GM19351 (cell line): Measurements from ENCODE around the gene TNFSF18.

Experiments
- ATAC-seq: cut with Tn5 transposase; IDR thresholded peaks from one replicate; pipeline ENCODE4 v1.9.1; 2021; ENCODE audit warnings: mild to moderate bottlenecking, moderate library complexity; ENCODE audit not compliant: unreplicated experiment

Gene TNFSF18

DNA sequence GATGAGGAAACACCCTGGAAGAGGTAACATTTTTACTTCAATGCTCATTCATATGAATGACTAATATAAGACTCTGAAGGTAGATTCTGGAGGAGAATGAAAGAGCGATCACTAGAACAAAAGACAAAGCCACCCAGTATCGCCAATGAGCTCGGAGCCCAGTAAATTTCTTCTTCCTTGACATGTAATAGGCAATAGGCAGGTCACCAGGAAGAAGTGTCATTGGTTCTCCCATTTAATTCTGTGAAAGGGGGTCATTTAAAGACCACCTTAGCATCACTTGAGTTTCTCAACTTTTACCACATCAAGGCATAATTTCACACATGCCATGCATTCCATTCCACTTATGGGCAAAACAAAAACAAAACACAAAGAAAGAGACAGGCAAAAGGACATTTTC, 7.9 kb downstream of the TNFSF18 start:
- ATAC-seq: no peak

DNA sequence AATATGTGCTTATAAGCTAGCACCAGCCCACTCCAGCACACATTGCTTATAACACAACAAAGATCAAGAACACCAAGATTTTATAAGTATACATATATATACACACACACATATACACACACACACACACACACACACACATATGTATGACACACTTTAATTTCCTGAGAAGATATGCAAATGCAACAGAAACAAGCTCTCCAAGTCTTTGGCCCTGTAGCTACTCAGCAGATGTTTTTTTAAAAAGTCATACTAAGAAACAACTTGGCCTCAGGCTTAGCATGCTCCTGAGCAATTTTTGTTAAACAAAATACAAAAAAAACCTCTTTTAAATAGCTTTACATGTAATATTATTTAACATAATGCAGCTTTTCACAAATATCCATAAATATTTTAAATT, 11.1 kb downstream of the TNFSF18 start:
- ATAC-seq: no peak

DNA sequence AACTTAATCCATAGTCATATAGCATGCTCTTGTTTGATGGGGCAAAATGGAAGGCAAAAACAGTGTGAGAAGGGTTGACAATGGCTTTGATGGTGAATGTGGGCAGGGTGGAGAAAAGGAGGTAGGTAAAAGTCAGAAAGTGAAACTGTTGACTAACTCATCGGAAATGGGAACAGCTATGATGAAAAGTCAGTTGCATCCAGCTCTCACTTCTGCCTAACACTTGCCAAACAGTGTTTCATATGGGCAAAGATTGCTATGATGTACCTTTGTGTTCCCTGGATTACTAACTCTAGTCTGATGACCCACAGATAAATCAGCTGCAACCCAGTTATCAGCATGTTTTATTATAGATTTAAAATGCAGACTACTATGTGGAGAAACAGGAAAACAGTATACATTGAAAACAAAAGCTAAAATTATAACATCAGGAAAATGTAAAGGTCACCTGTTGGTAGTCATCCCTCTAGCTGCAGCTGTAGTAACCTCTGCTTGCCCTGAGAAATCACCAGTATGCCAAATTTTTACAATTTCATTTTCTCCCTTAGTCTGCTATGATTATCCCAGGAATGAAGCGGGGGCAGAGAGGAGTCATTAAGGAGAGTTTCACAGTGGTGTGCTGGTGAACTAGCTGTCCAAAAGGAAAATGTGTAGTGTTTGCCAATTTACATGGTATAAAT, 11.7 kb downstream of the TNFSF18 start:
- no peak for ATAC-seq

DNA sequence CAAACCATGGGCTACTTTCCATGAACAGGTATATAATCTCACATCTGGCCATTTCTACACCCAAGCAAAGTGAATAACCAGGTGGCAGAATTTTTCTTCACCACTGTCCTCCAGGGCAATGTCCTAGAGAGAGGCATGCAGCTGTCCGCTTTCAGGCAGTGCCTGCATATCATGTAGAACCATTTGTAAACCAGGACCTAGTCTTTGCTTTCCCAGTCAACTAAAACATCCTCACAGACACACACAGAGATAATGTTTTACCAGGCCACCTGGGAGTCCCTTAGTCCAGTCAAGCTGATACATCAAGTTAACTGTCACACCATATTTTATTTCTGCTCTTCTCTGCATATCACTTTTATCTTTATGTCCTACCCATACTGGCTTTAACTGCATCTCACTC, 26.2 kb downstream of the TNFSF18 start:
- ATAC-seq: no peak

DNA sequence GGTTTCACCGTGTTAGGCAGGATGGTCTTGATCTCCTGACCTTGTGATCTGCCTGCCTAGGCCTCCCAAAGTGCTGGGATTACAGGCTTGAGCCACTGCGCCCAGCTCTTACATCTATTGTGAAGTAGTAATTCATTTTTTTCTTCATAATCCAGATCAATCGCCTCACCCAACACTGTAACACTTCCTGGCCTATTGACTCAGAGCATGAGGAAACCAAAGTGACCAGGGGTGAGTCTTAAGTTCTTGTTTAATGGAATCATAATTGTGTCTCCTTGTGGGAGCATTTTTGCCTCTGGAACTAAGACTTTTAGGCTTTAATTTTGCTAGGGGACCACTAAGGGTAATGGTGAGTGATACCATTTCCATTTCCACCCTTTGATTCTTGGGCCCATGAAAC, 27.4 kb downstream of the TNFSF18 start:
- no peak for ATAC-seq

DNA sequence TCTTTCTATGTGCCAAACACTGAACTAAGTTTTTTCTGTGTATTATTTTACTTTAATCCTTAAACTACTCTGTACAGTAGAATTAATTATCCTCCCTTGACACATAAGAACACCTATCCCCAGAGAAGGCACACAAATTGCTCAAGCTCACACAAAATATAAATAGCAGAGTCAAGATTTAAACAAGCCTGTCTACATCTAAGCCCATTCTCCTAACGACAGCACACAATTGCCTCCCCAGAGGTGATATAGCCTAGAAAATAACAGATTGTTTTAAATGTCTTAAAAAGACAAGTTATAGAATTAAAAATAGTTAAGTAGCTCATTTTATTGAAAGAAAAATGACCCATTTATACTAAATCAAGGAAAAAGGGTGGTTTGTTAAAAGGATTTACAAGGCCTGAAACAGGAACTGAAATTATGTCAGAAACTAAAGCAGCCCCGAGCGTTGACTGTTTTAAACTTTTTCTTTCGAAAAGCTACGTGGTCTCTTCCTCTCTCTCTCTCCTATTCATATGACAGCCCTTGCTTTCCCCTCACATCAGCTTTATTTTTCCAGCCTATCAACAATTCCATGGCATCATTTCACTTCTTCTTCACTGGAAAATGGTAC, 30.5 kb downstream of the TNFSF18 start:
- ATAC-seq: peak; percentile 90

DNA sequence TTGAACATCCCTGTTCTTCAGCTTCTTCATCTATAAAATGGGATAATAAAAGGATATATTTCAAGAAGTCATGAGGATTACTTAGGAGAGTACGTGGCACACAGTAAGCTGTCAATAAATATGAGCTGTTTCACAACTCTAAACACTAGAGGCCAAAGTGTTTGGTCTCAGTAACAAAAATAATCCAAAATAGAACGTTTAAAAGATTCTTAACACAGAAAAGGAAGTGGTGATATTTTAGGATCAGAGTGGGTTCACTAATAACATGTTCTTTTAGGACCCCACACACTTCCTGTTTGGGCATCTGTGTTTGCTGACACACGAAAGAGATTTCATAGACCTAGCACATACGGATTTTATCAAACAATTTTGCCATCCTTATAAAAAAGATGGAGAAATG, 32.9 kb downstream of the TNFSF18 start:
- ATAC-seq: peak; percentile 38

DNA sequence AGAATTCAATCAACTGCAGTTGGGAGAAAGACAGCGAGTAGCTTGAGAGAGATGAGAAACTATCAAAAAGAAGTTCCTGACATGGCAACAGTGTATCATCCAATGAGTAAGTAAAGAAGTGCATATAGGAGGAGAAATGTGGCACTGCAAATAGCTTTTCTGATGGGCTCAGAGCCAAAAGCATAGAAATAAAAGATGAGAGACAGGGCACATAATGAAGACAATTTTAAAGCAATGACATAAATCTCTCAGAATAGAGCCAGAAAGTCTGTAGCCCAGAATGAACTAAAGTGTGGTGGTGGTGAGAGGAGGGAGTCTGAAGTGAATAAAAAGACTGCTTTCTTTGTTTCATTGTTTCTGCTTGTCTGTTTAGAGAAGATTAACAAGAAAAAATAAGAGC, 34.3 kb downstream of the TNFSF18 start:
- ATAC-seq: no peak

DNA sequence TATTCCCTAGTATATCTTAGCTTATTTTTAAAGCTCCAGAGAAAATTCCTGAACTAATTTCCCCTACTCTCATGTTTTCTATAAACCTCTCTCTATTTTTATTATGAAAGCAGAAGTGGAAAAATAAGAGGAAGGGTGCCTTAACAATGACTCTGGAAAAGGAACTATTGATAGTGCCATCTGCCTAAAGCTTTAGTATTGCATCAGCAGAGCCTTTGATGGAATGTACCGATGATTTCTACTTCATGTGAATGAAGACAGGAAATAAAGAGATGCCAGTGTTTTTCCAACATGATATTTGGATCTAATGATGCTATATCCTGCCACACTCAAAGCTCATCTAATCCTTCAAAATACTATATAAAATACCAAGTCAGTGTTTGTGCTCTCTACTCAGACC, 35.1 kb downstream of the TNFSF18 start:
- no peak for ATAC-seq

DNA sequence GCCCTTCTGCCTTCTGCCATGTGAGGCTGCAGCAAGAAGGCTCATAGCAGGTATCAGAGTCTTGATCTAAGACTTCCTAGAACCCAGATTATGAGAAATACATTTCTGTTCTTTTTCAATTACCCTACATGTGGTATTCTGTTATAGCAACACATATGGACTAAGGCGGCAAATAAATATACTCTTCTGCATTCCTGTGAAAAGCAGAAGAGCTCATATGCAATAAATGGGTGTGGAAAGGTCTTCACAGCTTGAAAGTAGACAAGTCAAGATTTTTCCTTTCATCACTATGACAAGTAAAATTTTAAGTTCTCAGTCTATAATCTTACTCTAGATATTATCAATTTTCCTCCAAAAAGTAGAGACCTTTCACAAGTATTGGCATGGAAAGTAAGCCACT, 36.6 kb downstream of the TNFSF18 start:
- no peak for ATAC-seq

DNA sequence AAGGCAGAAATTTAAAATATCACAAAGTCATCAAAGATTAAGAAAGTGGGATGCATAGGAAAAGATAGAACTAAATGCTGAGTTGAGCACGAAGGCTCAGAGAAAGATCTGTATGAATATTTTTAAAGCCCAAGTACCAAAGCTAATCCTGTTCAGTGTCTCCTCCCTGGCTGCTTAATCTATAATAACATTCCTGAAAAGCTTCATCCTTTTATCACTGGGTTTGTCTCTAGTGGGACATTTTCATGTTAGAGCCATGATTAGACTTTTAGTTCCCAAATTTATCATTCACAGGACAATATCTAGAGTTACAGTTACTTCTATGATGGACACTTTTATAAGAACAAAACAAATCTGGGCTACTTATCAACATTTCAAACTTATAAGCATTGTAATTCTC, 38.6 kb downstream of the TNFSF18 start:
- no peak for ATAC-seq

DNA sequence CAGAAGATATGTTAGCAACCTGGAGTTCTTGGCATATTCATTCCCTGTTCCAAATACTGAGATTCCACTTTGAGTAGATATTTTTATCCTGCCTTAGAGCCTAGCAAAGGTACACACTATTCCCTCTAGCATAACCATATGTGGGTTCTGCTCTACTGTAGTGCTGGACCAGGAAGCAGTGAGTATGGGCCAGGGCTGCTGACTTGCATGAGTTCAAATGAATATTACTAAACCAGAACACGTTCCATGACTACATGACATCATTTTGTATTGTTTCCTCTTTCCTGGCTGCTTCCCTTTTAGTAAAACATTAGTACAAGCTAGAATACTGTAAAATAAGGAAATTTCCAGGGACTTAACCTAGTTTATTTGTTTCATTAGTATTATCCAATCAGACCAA, 41.1 kb downstream of the TNFSF18 start:
- no peak for ATAC-seq

DNA sequence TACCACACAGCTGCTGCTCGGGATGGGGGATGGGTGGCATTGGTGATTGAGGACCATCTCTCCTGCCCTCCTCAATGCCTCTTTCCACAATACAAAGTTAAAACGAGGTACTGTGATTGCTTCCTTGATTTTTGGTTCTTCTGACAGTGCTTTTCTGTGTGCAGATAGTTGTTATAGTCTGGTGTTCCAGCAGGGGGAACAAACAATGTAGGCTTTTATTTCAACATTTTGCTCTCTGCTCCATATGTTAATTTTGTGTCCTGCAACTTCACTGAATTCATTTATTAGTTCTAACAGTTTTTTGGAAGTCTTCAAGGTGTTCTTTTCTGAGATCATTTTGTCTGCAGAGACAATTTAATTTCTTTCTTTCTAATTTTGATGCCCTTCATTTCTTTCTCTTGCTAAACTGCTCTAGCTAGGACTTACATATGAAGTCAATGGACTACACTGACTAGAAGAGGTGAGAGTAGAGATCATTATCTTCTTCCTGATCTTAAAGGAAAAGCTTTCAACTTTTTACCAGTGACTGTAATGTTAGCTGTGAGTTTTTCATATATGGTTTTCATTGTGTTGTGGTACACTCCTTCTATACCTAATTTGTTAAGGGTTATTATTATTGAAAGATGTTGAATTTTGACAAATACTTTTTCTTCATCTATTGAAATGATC, 45.4 kb downstream of the TNFSF18 start:
- no peak for ATAC-seq

DNA sequence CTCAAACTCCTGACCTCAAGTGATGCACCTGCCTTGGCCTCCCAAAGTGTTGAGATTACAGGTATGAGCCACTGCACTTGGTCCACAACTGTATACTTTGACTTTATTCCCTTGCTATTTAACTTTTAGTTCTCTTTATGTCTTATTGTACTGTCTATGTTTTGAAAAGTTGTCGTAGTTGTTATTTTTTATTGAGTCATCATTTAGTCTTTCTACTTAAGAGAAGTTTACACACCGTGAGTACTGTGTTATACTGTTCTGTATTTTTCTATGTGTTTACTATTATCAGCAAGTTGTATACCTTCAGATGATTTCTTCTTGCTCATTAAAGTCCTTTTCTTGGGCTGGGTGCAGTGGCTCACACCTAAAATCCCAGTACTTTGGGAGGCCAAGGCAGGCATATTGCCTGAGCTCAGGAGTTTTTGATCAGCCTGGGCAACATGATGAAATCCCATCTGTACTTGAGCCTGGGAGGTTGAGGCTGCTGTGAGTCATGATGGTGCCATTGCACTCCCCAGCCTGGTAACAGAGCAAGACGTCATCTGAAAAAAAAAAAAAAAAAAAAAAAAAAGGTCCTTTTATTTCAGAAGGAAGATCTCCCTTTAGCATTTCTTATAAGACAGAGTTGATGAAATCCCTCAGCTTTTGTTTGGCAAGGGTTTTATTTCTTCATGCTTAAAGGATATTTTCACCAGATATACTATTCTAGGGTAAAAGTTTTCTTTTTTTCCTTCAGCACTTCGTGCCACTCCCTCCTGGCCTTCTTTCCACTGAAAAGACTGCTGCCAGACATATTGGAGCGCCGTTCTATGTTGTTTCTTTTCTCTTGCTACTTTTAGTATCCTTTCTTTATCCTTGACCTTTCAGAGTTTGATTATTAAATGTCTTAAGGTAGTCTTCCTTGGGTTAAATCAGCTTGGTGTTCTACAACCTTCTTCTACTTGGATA, 47.6 kb downstream of the TNFSF18 start:
- no peak for ATAC-seq

DNA sequence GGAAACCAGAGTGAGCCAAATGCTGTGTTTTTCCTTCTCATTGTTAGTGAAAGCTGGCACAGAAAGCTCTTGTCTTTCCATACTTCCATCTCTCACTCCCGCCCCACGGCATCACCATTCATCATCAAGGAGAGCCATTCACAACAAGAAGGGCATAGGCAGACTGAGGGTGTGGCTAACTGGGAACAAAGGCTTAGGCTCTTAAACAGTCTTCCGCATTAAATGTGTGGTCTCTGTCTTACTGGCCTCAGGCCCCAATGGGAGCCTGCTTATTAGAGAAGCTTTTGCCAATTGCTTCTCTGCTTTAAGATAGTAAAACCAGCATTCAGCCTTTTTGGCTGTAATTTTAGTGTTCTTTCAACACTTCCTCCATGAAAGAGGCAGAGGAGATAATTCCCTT, 51.4 kb downstream of the TNFSF18 start:
- ATAC-seq: no peak

DNA sequence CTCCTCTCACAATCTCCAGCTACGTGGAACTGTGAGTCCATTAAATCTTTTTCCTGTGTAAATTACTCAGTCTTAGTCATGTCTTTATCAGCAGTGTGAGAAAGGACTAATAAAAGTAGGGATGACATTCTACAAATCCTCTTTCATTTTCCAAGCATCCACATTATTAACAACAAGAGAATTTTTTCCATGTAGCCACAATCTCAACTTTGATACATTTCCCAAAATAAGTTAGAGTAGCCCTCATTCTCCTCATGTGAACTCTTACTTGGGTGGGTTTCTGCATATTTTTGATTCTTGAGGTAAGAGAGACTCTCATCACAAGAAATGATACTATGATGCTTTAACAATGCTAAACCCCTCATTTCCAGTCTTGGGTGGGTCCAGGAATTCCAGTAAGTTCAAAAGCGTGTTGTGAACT, 52.8 kb downstream of the TNFSF18 start:
- no peak for ATAC-seq

DNA sequence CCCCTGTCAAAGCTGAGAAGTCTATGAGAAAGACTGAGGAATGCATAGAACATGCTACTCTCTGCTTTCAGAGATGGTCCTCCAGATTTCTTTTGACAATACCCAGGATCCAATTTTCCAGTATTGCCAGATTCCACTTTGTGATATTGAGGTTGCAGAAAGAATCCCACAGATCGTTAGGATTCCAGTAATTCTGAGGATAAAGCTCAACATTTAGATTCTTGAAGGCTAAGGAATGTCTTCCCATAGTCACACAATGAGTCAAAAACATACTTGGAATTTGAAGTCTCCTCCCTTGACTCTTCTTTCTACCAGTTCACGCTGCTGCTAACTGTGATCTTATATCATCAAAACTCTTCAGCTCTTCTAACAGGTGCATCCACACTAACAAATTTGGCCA, 57.1 kb downstream of the TNFSF18 start:
- ATAC-seq: no peak

DNA sequence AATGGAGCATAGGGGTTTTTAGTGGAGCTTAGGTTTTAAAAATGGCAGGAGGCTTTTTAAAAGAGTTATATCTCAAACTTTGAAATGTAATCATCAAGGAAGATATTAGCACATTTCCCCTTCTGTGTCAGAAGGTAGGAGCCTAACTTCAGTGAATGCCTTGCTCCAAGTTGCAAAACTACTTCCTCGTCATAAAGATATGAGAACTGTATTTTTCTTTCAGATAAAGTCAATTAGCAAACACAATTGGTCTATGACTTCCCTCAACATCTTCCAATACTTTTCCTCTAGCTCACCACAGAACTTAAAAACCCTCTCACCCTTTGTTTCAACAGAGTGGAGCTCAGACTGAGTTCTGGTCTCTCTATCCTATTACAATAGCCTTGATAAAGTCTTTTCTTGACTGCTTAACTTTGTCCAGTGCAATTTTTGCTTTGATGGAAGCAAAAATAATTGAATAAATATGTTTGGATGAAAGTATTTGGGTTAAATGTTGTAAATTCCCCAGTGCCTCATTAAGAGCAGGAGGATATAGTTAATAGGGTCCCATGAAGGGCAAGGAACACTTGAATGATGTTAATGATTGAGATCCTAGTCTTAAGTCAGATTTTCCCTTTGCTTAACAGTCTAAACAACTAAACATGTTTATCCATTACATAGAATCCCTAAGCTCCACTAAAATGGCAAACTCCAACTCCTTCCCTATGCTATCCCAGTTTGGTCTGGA, 58.9 kb downstream of the TNFSF18 start:
- ATAC-seq: no peak

DNA sequence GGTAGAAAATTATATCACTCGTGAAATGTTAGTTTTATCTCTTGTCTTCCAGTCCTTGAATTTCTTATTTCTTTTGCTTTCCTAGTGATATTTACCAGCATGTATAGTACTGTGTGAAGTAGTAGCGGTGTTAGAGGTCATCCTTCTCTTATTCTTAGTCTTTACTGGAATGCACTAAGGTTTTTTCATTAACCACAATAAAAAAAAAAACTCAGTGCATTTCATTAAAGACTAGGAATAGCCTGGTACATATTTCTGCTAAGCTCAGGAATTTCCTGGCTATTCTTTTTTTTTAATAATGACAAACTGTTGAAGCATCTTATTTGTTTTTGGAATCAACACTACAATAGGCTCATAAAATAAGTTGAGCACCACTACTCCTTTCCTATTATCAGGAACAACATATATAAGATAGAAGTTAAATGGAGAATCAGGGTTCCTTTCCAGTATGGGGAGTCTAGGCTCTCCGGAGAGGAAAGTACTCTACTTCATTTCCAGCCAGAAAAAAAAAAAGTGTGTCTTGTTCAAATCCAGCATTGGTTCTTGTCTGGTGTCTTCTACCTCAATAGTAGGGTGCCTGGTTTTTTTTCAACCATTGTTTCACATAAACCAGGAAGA, 60.0 kb downstream of the TNFSF18 start:
- ATAC-seq: no peak
